ENCODE data around the gene NFKB2. TPM values are rescaled to one million over a fixed set of nuclear protein-coding genes. Genes with fewer than 3 reads are reported as not detected.

The NFKB2 gene
- total RNA-seq: 13.3 TPM
- long read RNA-seq, transcript NFKB2-201 (23 exons, 3,011 nt): major isoform, 12 of 40 reads
- long read RNA-seq, transcript NFKB2-204 (23 exons, 3,416 nt): minor isoform, 7 of 40 reads
- long read RNA-seq, partial matches to known transcripts: 9 of 40 reads
- long read RNA-seq, other reads (novel, unspliced or antisense): 12 of 40 reads

DNA sequence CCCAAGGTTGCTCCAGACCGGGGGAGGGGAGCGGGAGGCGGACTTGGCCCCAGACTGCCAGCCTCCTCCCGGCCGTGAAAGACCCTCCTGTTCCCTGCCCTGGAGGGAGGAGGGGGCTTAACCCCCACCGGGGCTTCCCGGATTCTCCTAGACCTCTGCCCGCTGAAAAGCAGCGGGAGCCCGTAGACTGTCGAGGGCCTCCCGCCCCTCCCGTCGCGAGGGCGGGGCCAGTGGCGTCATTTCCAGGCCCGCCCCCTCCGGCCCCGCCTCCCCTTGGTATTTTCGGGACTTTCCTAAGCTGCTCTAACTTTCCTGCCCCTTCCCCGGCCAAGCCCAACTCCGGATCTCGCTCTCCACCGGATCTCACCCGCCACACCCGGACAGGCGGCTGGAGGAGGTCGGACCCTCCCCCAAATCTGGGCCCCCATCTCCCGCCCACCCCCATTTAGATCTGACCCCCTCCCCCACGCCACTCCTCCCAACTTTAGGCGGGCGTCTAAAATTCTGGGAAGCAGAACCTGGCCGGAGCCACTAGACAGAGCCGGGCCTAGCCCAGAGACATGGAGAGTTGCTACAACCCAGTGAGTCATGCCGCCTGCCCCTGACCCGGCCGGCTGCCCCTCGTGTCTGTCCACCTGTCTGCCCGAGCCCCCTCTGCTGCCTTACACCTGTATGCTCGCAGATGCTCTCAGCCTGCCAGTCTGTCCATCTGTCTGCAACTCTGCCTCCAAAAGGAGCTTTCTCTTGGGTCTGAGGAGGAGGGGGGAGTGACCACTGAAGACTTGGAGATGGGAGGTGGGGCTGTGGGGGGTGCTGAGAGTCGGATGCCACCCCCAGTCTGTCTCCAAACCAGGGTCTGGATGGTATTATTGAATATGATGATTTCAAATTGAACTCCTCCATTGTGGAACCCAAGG, at the start of gene NFKB2:
Gene NFKB2 (plus strand): TSS at position 306 of the 917 bp plus-strand sequence. CDS start 255 bp downstream, at position 561.
- intact Hi-C loops (cut with DNase I): loop anchor here (5.0 to 10.0 kb wide), 2 partner anchors 79 to 168 kb away; partner anchors contain the start of gene ELOVL3
- ATAC-seq (ENCODE audit: poor library complexity) (peak; percentile 73), DNase-seq (peak; percentile 94)

- intact Hi-C loops (cut with DNase I): no loop called here
- ATAC-seq (ENCODE audit: poor library complexity) (peak; percentile 80), DNase-seq (peak; percentile 54)
Measured at GRCh38 chr10:102347236-102347828, 48.2 kb upstream of the NFKB2 start.

DNA sequence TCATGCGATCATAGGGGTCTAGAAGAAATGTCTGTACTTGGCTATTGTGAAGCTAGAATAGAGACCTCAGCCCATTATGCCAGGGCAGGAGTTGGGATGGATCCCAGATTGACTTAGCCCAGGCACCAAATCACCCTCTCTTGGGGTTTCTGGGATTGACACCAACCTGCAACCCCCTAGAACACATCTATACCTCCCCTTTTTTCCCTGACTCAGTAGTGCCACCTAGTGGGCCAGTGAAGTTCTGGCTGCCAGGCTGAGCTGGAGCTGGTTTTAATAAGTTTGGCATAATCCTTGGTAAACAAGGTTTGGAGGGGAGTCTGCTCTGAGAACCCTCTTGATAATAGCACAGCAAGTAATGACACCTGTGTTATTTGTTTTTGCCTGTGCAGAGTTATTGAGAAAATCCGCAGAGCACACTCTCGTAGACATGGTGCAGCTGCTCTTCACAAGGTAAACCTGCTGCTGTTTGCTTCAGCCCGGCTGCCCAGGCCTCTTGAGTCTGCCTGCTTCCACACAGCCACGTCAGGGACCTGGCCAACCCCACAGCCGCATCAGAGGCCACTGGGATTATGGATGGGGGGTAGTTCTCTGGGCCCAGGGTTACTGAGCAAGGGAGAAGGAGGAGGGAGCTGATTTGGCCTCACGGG, 43.3 kb upstream of the NFKB2 start:
- intact Hi-C loops (cut with DNase I): loop anchor here (5.0 kb wide), 1 partner anchor 185 kb away; no protein-coding TSS in a partner anchor
- ATAC-seq (ENCODE audit: poor library complexity): peak; percentile 60

GRCh38 chr10:102354451-102354850, 41.1 kb upstream of the NFKB2 start:
- ATAC-seq (ENCODE audit: poor library complexity) (no peak), DNase-seq (no peak)
- intact Hi-C loops (cut with DNase I): loop anchor here (5.0 kb wide), 1 partner anchor 187 kb away; no protein-coding TSS in a partner anchor

More for the DNA sequence above, 43.3 kb upstream of the NFKB2 start:
- peak; percentile 48 for DNase-seq

- DNase-seq (no peak), ATAC-seq (ENCODE audit: poor library complexity) (no peak)
- intact Hi-C loops (cut with DNase I): no loop called here
Measured at GRCh38 chr10:102358712-102359382, 36.7 kb upstream of the NFKB2 start.

DNA sequence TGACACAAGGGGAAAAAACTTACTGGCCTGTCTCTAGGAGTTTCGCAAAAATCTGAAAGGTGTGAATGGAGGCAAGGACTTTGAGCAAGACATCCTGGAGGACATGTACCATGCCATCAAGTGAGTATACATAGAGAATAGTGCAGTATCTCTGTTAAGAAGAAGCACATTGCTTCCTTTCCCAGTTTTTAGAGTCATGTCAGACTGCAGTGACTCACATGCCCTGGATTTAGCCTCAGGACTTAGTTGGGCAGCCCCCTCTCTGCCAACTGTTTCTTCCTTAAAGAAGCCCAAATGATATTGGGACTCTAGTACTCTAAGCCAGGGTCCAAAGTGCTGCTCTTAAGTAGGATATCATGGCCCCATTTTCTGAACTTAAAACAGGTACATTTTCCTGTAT, 28.1 kb upstream of the NFKB2 start:
- ATAC-seq (ENCODE audit: poor library complexity): no peak
- DNase-seq: no peak
- intact Hi-C loops (cut with DNase I): no loop called here

- no peak for DNase-seq
- intact Hi-C loops (cut with DNase I): no loop called here
- ATAC-seq (ENCODE audit: poor library complexity): no peak
Measured at GRCh38 chr10:102368077-102368476, 27.4 kb upstream of the NFKB2 start.

DNA sequence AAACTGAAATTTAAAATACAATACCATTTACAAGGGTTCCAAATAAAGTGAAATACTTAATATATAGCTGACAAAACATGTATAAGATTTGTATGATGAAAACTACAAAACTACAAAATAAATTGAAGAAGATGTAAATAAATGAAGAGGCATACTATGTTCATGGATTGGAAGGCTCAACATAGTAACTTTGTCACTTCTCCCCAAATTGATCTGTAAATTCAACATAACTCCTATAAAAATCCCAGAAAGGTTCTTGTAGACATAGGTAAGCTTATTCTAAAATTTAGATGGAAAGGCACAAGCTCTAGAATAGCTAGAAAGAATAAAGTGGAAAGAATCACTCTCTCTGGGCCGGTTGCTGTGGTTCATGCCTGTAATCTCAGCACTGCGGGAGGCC, 24.2 kb upstream of the NFKB2 start:
- ATAC-seq (ENCODE audit: poor library complexity) (no peak), DNase-seq (no peak)
- intact Hi-C loops (cut with DNase I): no loop called here

DNA sequence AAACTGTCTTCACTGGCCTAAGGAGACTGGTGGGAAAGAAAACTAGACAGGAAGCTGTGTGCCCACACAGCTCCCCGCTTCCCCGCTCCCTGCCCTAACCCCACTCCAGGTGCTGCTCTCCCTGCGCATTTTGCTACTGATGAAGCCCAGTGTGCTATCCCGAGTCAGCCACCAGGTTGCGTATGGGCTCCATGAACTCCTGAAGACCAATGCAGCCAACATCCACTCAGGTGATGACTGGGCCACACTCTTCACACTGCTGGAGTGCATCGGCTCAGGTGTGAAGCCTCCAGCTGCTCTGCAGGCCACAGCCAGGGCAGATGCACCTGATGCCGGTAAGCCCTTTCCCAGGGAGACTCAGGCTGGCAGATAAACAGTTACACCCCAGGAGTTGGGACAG, 20.3 kb upstream of the NFKB2 start:
- no peak for ATAC-seq (ENCODE audit: poor library complexity)
- intact Hi-C loops (cut with DNase I): no loop called here
- DNase-seq: no peak

DNA sequence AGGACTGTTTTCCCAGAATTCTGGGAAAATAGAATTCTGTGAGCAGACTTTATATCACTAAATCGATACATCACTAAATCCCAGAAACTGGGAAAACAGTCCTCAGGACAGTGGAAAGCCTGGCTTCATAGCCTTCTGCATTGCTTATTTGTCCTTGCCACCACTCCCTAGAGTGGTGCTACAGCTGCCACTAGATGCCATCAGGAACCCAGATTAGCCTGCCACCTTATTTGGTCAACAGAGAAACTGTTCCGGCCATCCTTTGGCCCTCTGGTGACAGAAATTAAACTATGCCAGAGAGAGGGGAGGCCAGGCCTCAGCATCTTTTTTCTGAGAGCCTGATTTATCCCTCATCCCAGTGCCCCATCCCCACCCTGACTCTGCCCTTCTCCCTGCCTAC, 19.6 kb upstream of the NFKB2 start:
- DNase-seq (no peak), ATAC-seq (ENCODE audit: poor library complexity) (no peak)
- intact Hi-C loops (cut with DNase I): no loop called here

DNA sequence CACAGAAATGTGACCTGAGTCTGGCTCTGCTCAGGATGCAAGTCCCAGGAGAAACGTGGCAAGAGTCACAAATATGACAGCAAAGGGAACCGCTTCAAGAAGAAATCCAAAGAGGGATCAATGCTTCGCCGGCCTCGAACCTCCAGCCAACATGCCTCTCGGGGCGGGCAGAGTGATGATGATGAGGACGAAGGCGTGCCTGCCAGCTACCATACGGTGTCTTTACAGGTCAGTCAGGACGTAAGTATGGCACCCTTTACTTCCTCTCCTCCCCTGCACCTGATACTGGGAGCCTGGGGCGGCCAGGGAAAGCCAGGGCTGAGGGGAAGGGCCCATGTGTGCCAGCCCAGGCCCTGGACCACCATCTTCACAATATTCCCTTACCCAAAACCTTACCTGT, 18.6 kb upstream of the NFKB2 start:
- intact Hi-C loops (cut with DNase I): no loop called here
- ATAC-seq (ENCODE audit: poor library complexity): no peak

GRCh38 chr10:102379383-102379782, 16.1 kb upstream of the NFKB2 start:
- intact Hi-C loops (cut with DNase I): no loop called here
- ATAC-seq (ENCODE audit: poor library complexity): no peak
- no peak for DNase-seq

More for the DNA sequence above, 18.6 kb upstream of the NFKB2 start:
- no peak for DNase-seq

GRCh38 chr10:102381983-102382382, 13.5 kb upstream of the NFKB2 start:
- intact Hi-C loops (cut with DNase I): no loop called here
- no peak for DNase-seq
- no peak for ATAC-seq (ENCODE audit: poor library complexity)

DNA sequence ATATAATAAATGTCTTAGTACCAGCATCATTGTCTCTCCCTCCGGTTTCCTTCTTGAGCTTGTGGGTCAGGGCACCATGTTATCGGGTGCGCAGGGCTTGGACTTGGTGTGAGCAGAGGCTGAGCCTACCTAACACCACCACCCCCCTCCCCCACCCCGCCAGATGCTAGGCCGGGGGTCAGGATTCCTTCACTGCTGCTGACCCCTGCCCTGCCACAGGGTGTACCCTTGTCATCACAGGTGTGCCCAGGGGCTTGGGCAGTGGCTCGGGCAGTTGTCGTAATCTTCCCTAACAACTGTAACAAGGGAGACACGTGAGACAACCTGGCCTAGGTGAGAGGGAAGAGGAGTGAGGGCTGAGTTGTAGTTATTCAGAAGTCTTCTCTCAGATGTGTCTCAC, 12.6 kb upstream of the NFKB2 start:
- intact Hi-C loops (cut with DNase I): no loop called here
- DNase-seq: no peak
- no peak for ATAC-seq (ENCODE audit: poor library complexity)

GRCh38 chr10:102384053-102384452, 11.5 kb upstream of the NFKB2 start:
- DNase-seq (no peak), ATAC-seq (ENCODE audit: poor library complexity) (no peak)
- intact Hi-C loops (cut with DNase I): no loop called here

- peak; percentile 64 for ATAC-seq (ENCODE audit: poor library complexity)
- DNase-seq: no peak
- intact Hi-C loops (cut with DNase I): no loop called here
Measured at GRCh38 chr10:102384606-102385429, 10.7 kb upstream of the NFKB2 start.

DNA sequence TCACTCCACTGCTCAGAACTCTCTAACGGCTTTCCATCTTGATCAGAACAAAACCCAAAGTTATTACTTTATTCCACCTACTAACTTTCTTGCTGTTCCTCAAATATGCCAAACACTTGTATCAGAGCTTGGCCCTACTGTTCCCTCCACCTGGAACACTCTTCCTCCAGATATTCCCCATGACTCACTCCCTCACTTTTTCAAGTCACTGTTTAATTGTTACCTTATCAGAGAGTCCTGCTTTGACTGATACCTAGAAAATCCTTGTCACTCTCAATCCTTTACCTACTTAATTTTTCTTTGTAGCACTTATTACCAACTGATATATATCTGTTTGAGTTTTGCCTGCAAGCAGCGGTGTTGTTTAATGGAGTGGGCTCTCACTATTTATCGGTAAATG, 5.6 kb upstream of the NFKB2 start:
- intact Hi-C loops (cut with DNase I): loop anchor here (10.0 kb wide), 1 partner anchor 85 kb away; no protein-coding TSS in a partner anchor
- no peak for ATAC-seq (ENCODE audit: poor library complexity)
- no peak for DNase-seq

- intact Hi-C loops (cut with DNase I): loop anchor here (10.0 kb wide), 1 partner anchor 82 kb away; no protein-coding TSS in a partner anchor
- no peak for ATAC-seq (ENCODE audit: poor library complexity)
- DNase-seq: no peak
Measured at GRCh38 chr10:102392306-102392705, 3.2 kb upstream of the NFKB2 start.
